ENCODE data around the gene FTO. TPM values are rescaled to one million over a fixed set of nuclear protein-coding genes. Genes with fewer than 3 reads are reported as not detected.

Gene FTO
- total and polyA plus RNA-seq, 2 of the 8 experiments (the other 6 are each of a cell fraction or from before 2014, with no cell fraction given), result 34.5 to 59.8 TPM

GRCh38 chr16:54128629-54129234, 424.8 kb downstream of the FTO start (continued):
- TF ChIP-seq CHD7 (IDR thresholded peaks at IDR 0.05; ENCODE audit: insufficient replicate concordance, low read length), result no peak
- no peak for TF ChIP-seq EZH2 (IDR thresholded peaks at IDR 0.05; ENCODE audit: low read depth, low read length, severe bottlenecking)
- no peak for TF ChIP-seq HDAC2 (IDR thresholded peaks at IDR 0.05; ENCODE audit: borderline replicate concordance in 1 of 2, low read depth in 2 of 2, low read length in 2 of 2)
- TF ChIP-seq, protein P1, sequence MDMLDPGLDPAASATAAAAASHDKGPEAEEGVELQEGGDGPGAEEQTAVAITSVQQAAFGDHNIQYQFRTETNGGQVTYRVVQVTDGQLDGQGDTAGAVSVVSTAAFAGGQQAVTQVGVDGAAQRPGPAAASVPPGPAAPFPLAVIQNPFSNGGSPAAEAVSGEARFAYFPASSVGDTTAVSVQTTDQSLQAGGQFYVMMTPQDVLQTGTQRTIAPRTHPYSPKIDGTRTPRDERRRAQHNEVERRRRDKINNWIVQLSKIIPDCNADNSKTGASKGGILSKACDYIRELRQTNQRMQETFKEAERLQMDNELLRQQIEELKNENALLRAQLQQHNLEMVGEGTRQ (IDR thresholded peaks at IDR 0.05; ENCODE audit: low read length), result no peak
- no peak for TF ChIP-seq EGR1 (IDR thresholded peaks at IDR 0.05; ENCODE audit: borderline replicate concordance, low read depth, low read length)
- TF ChIP-seq KDM1A (IDR thresholded peaks at IDR 0.05; ENCODE audit: borderline replicate concordance, low read length), result no peak
- TF ChIP-seq CBX8 (IDR thresholded peaks at IDR 0.05; ENCODE audit: borderline replicate concordance, low read depth, low read length), result no peak
- no peak for TF ChIP-seq SIN3A (conservative IDR thresholded peaks at IDR 0.05 in 1 of 2, IDR thresholded peaks at IDR 0.05 in 1 of 2; ENCODE audit: low read depth in 1 of 2, low read length in 2 of 2)
- TF ChIP-seq HDAC6 (IDR thresholded peaks at IDR 0.05; ENCODE audit: low read depth, low read length), result no peak

All from H1 (cell line).